ENCODE data around the gene SMIM13. TPM values are rescaled to one million over a fixed set of nuclear protein-coding genes. Genes with fewer than 3 reads are reported as not detected.

The SMIM13 gene
- total RNA-seq, 1 experiment from 2014 or later, result 15.7 TPM

DNA sequence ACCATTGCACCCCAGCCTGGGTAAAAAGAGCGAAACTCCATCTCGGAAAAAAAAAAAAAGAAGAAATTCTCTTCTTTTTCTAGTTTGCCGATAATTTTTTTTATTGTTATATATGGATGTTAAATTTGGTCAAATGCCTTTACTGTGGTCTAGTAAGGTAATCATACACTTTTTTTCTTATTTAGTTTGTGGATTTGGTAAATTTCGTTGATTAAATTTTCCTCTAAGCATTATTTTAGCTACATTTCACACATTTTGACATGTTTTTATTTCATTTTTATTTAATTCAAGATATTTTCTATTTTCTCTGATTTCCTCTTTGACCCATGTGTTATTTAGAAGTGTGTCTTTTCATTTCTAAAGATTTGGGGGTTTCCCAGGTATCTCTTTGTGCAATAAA is 31.6 kb upstream of the SMIM13 start:
- Histone ChIP-seq H3K79me2 (ENCODE audit: insufficient read depth, low read length) (no peaks in the 10 kb centered on the region), H3K4me3 (replicated peaks in 1 of 2; ENCODE audit: low read depth in 1 of 2, low read length in 2 of 2) (no peak overlapping the region), H3K27me3 (ENCODE audit: insufficient read depth, low read length) (no peaks in the 10 kb centered on the region), H4K20me1 (ENCODE audit: insufficient read depth) (no peaks in the 10 kb centered on the region), H3K27ac (ENCODE audit: low read depth, low read length) (no peak overlapping the region), H2AFZ (ENCODE audit: low read depth, low read length, poor library complexity, severe bottlenecking) (no peak overlapping the region), H3K36me3 (ENCODE audit: control insufficient read depth in 1 of 2, insufficient read depth in 2 of 2, low read length in 2 of 2) (no peaks in the 10 kb centered on the region), H3K9ac (ENCODE audit: low read length) (no peak overlapping the region), H3K9me2 (ENCODE audit: insufficient read depth) (no peaks in the 10 kb centered on the region), H3K4me1 (ENCODE audit: control insufficient read depth in 1 of 2, insufficient read depth in 2 of 2, low read length in 2 of 2) (no peaks in the 10 kb centered on the region), H3K4me2 (ENCODE audit: low read length) (no peak overlapping the region), H3K9me3 (ENCODE audit: control insufficient read depth in 1 of 2, insufficient read depth in 1 of 2, low read depth in 1 of 2, low read length in 2 of 2) (no peaks in the 10 kb centered on the region)
- ATAC-seq (no peak), DNase-seq (ENCODE audit: low read depth, low spot score) (no peak)
- no peak for TF ChIP-seq SP1 (IDR thresholded peaks at IDR 0.05; ENCODE audit: low read depth)
- TF ChIP-seq CBX3 (IDR thresholded peaks at IDR 0.05; ENCODE audit: low read depth), result no peak
- TF ChIP-seq ZNF274 (IDR thresholded peaks at IDR 0.05; ENCODE audit: low read depth, low read length), result no peak
- no peak for TF ChIP-seq POLR2A (IDR thresholded peaks at IDR 0.05; ENCODE audit: borderline replicate concordance, extremely low read depth, insufficient read depth, insufficient read length)
- TF ChIP-seq ZFX (IDR thresholded peaks at IDR 0.05), result no peak
- TF ChIP-seq, protein P1, sequence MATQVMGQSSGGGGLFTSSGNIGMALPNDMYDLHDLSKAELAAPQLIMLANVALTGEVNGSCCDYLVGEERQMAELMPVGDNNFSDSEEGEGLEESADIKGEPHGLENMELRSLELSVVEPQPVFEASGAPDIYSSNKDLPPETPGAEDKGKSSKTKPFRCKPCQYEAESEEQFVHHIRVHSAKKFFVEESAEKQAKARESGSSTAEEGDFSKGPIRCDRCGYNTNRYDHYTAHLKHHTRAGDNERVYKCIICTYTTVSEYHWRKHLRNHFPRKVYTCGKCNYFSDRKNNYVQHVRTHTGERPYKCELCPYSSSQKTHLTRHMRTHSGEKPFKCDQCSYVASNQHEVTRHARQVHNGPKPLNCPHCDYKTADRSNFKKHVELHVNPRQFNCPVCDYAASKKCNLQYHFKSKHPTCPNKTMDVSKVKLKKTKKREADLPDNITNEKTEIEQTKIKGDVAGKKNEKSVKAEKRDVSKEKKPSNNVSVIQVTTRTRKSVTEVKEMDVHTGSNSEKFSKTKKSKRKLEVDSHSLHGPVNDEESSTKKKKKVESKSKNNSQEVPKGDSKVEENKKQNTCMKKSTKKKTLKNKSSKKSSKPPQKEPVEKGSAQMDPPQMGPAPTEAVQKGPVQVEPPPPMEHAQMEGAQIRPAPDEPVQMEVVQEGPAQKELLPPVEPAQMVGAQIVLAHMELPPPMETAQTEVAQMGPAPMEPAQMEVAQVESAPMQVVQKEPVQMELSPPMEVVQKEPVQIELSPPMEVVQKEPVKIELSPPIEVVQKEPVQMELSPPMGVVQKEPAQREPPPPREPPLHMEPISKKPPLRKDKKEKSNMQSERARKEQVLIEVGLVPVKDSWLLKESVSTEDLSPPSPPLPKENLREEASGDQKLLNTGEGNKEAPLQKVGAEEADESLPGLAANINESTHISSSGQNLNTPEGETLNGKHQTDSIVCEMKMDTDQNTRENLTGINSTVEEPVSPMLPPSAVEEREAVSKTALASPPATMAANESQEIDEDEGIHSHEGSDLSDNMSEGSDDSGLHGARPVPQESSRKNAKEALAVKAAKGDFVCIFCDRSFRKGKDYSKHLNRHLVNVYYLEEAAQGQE (IDR thresholded peaks at IDR 0.05; ENCODE audit: low read depth), result no peak
- TF ChIP-seq, protein P2, sequence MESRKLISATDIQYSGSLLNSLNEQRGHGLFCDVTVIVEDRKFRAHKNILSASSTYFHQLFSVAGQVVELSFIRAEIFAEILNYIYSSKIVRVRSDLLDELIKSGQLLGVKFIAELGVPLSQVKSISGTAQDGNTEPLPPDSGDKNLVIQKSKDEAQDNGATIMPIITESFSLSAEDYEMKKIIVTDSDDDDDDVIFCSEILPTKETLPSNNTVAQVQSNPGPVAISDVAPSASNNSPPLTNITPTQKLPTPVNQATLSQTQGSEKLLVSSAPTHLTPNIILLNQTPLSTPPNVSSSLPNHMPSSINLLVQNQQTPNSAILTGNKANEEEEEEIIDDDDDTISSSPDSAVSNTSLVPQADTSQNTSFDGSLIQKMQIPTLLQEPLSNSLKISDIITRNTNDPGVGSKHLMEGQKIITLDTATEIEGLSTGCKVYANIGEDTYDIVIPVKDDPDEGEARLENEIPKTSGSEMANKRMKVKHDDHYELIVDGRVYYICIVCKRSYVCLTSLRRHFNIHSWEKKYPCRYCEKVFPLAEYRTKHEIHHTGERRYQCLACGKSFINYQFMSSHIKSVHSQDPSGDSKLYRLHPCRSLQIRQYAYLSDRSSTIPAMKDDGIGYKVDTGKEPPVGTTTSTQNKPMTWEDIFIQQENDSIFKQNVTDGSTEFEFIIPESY (IDR thresholded peaks at IDR 0.05; ENCODE audit: extremely low read depth, insufficient replicate concordance, low read length), result no peak
- no peak for TF ChIP-seq SIN3A (IDR thresholded peaks at IDR 0.05; ENCODE audit: low read depth)
- TF ChIP-seq CEBPB (IDR thresholded peaks at IDR 0.05; ENCODE audit: low read depth), result no peak
- TF ChIP-seq JUND (IDR thresholded peaks at IDR 0.05), result no peak
- TF ChIP-seq, protein P3, sequence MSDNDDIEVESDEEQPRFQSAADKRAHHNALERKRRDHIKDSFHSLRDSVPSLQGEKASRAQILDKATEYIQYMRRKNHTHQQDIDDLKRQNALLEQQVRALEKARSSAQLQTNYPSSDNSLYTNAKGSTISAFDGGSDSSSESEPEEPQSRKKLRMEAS (IDR thresholded peaks at IDR 0.05), result no peak
- no peak for TF ChIP-seq RAD21 (IDR thresholded peaks at IDR 0.05; ENCODE audit: low read depth)
- intact Hi-C loops (cut with micrococcal nuclease), result no loop called here
- CTCF ChIA-PET, result interaction anchor here (1.2 kb wide), 1 partner anchor 108 kb away, joined by 4 read pairs; no protein-coding TSS in a partner anchor
- RAD21 ChIA-PET (ENCODE audit: low non-redundant PET in 1 of 2, low total read pairs in 2 of 2, uncharacterized antibody in 2 of 2, unreplicated experiment in 2 of 2), result no interaction called here
- POLR2A ChIA-PET, result no interaction called here
- no TSS peak for BruUV-seq (replicated peaks)

Data from HCT116 (cell line).